K562 (cell line): ENCODE measurements around the gene KLKB1. TPM values are rescaled to one million over a fixed set of nuclear protein-coding genes. Genes with fewer than 3 reads are reported as not detected.
A peak's percentile ranks its signal among the peaks of the same experiment; 100 is the strongest.

ENCODE experiments used
- ATF7 ChIP-seq: fragments of 450-650 bp; IDR thresholded peaks from 2 replicates; pipeline ENCODE4 v1.7.1; 2014; ENCODE audit warnings: mild to moderate bottlenecking, moderate library complexity
- EZH2 ChIP-seq: IDR thresholded peaks from 2 replicates; pipeline ENCODE4 v1.6.1; 2012; ENCODE audit warnings: low read depth, mild to moderate bottlenecking, inconsistent platforms, low read length, borderline replicate concordance
- HCFC1 ChIP-seq: IDR thresholded peaks from 2 replicates; pipeline ENCODE4 v1.6.1; 2012; ENCODE audit warnings: low read depth, low read length, improper control_type of control experiment
- HNRNPH1 ChIP-seq: fragments of 200-400 bp; formaldehyde crosslinking; optimal IDR thresholded peaks from 2 replicates; pipeline ENCODE3; 2017; ENCODE audit warnings: low read depth, mild to moderate bottlenecking, low read length, moderate library complexity
- MIER1 ChIP-seq: fragments of 450-650 bp; IDR thresholded peaks from 2 replicates; pipeline ENCODE4 v1.6.1; 2016; ENCODE audit warnings: antibody characterized with exemption, mild to moderate bottlenecking, low read depth
- NBN ChIP-seq: fragments of 450-650 bp; IDR thresholded peaks from 2 replicates; pipeline ENCODE4 v1.6.1; 2016; ENCODE audit warnings: low read depth, mild to moderate bottlenecking
- NCOA2 ChIP-seq, 2 experiments: fragments of 450-650 bp; IDR thresholded peaks; 2 replicates each; pipeline ENCODE4 v1.6.1; 2018; ENCODE audit warnings: mild to moderate bottlenecking in 2 of 2, moderate library complexity in 1 of 2; ENCODE audit not compliant: partially characterized antibody in 2 of 2
- NFIX ChIP-seq: fragments of 250-450 bp; sonication (Bioruptor Pico); IDR thresholded peaks from 2 replicates; pipeline ENCODE4 v1.4.0; 2020; ENCODE audit warnings: low read depth, mild to moderate bottlenecking, moderate library complexity
- NR1H2 ChIP-seq: sonication (generic); formaldehyde crosslinking; IDR thresholded peaks from 2 replicates; pipeline ENCODE4 v1.4.0; 2020; ENCODE audit warnings: mild to moderate bottlenecking, missing genetic modification reagents
- RBBP5 ChIP-seq: fragments of 200-600 bp; sonication (generic); IDR thresholded peaks from 2 replicates; pipeline ENCODE4 v1.6.1; 2012; ENCODE audit warnings: borderline replicate concordance, mild to moderate bottlenecking, low read length, control low read depth, inconsistent platforms; ENCODE audit not compliant: insufficient read depth, poor library complexity, severe bottlenecking
- RBM14 ChIP-seq: fragments of 200-400 bp; formaldehyde crosslinking; IDR thresholded peaks from 2 replicates; pipeline ENCODE4 v1.6.1; 2018; ENCODE audit warnings: low read depth, mild to moderate bottlenecking, low read length, moderate library complexity, borderline replicate concordance; ENCODE audit not compliant: insufficient read depth
- RFX1 ChIP-seq: fragments of 450-650 bp; IDR thresholded peaks from 2 replicates; pipeline ENCODE4 v1.6.1; 2016; ENCODE audit warnings: mild to moderate bottlenecking, moderate library complexity
- SMAD3 ChIP-seq: fragments of 450-650 bp; formaldehyde crosslinking; conservative IDR thresholded peaks from 2 replicates; pipeline ENCODE4 v1.4.0; 2020; ENCODE audit warnings: mild to moderate bottlenecking
- SMARCE1 ChIP-seq: fragments of 450-650 bp; IDR thresholded peaks from 2 replicates; pipeline ENCODE4 v1.7.1; 2016; ENCODE audit warnings: mild to moderate bottlenecking
- TBL1XR1 ChIP-seq, 2 experiments: IDR thresholded peaks; 2 replicates each; pipeline ENCODE4 v1.6.1; 2012; ENCODE audit warnings: improper control_type of control experiment in 2 of 2, low read length in 2 of 2, mild to moderate bottlenecking in 1 of 2
- ZNF408 ChIP-seq: fragments of 250-450 bp; sonication (Bioruptor Pico); IDR thresholded peaks from 2 replicates; pipeline ENCODE4 v1.4.0; 2020; ENCODE audit warnings: low read depth, mild to moderate bottlenecking, moderate library complexity
- ZNF589 ChIP-seq: fragments of 200-800 bp; sonication (Bioruptor generic); IDR thresholded peaks from 2 replicates; pipeline ENCODE4 v1.6.1; 2016; ENCODE audit warnings: low read depth, missing genetic modification characterization, missing compliant biosample characterization
- polyA plus RNA-seq, 8 experiments: library from polyadenylated mRNA; depleted of rRNA in 4 of 8; stranded (reverse) in 5 of 8; unstranded in 3 of 8; fragments of >200 nt; fragmentation: Nextera tagmentation in 2 of 8; fragmentation: Illumina TruSeq in 1 of 8; extraction: Ambion mirVana in 2 of 8; extraction: Trizol in 1 of 8; gene quantifications; 2 replicates each; pipeline versions ENCODE4 v1.2.1 to v1.2.3, GENCODE V29; 2011 to 2014; ENCODE audit warnings: inconsistent platforms in 1 of 8, missing spikeins in 1 of 8
- total RNA-seq, 7 experiments: library from RNA; depleted of rRNA in 6 of 7; stranded (reverse); fragments of >200 nt in 6 of 7; fragmentation: Illumina TruSeq in 2 of 7; extraction: Trizol in 2 of 7; gene quantifications; 2 replicates each; pipeline versions ENCODE4 v1.2.1 to v1.2.3, GENCODE V29; 2011 to 2021; ENCODE audit warnings: low replicate concordance in 1 of 7
- TF ChIP-seq, protein P1 (sequence below): fragments of 250-450 bp; sonication (Bioruptor Pico); IDR thresholded peaks from 2 replicates; pipeline ENCODE4 v1.4.0; 2020; ENCODE audit warnings: mild to moderate bottlenecking, moderate library complexity, borderline replicate concordance
- TF ChIP-seq, protein P2 (sequence below): IDR thresholded peaks from 2 replicates; pipeline ENCODE4 v1.6.1; 2016; ENCODE audit warnings: missing genetic modification characterization, missing compliant biosample characterization
- TF ChIP-seq, protein P3 (sequence below), 2 experiments: IDR thresholded peaks; 2 replicates each; pipeline ENCODE4 v1.6.1; 2011; ENCODE audit warnings: borderline replicate concordance in 1 of 2, control low read depth in 1 of 2, low read depth in 1 of 2, low read length in 1 of 2, mild to moderate bottlenecking in 1 of 2, mixed read lengths in 1 of 2, moderate library complexity in 1 of 2; ENCODE audit not compliant: insufficient read depth in 1 of 2, insufficient read length in 1 of 2, poor library complexity in 1 of 2, severe bottlenecking in 1 of 2; ENCODE audit errors: extremely low read depth in 1 of 2
- TF ChIP-seq, protein P4 (sequence below): fragments of 450-650 bp; IDR thresholded peaks from 2 replicates; pipeline ENCODE4 v1.6.1; 2016; ENCODE audit warnings: low read depth, mild to moderate bottlenecking, moderate library complexity

Gene KLKB1
- total and polyA plus RNA-seq, 9 of the 15 experiments (the other 6 are each of a cell fraction or from before 2014, with no cell fraction given) = 0.27 TPM; not detected in 8

DNA sequence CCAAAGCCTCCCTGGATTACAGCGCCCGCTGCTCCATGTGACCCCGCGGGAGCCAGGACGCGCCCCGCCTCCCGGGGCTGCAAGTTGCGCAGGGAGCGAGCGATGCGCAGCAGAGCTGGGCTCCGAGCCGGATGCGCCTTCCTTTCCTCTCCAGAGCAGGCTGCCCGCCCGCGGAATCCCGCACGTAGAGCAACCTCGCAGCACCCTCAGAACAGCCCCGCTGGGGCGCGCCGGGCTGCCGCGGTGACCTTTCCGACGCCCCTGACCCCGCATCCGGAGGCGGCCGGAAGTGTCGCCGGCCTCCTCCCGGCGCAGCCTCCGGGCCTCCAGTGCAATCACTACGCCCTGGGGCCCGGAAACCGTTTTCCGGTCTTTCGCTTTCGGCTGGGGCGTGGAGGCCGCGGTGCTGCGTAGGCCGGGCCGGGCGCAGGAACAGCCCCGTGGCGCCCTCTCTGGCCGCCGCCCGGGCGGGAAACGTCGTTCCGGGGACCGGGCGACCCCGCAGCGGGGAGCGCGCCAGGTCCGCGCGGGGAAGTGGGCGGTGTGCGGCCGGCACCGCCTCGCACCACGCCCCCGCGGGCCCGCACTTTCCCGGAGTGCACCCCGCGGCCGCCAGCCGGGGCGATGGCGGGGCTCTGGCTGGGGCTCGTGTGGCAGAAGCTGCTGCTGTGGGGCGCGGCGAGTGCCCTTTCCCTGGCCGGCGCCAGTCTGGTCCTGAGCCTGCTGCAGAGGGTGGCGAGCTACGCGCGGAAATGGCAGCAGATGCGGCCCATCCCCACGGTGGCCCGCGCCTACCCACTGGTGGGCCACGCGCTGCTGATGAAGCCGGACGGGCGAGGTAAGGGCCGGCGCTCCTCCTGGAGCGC, 35.9 kb upstream of the KLKB1 start, which contains the start of gene CYP4V2 (continued):
- TF ChIP-seq TBL1XR1 (IDR thresholded peaks at IDR 0.05; ENCODE audit: low read length in 2 of 2) (no peak; a peak in 1 of 4 replicates), NBN (peak; percentile 51; the same call in 1 of the 2 replicates), NFIX (CRISPR knock-in tag) (no peak), HNRNPH1 (no peak), MIER1 (no peak), HCFC1 (peak; percentile 56; the same call in 1 of the 2 replicates), NR1H2 (peak; percentile 73; the same call in 1 of the 2 replicates), SMARCE1 (no peak; the same call in 1 of the 2 replicates), RFX1 (no peak), RBM14 (no peak), ATF7 (peak; percentile 77), EZH2 (no peak), NCOA2 (IDR thresholded peaks at IDR 0.05; ENCODE audit: partially characterized antibody in 2 of 2) (no peak), ZNF408 (CRISPR knock-in tag) (no peak), SMAD3 (no peak), RBBP5 (peak; percentile 97), ZNF589 (CRISPR knock-in tag) (no peak)
- TF ChIP-seq, protein P1, sequence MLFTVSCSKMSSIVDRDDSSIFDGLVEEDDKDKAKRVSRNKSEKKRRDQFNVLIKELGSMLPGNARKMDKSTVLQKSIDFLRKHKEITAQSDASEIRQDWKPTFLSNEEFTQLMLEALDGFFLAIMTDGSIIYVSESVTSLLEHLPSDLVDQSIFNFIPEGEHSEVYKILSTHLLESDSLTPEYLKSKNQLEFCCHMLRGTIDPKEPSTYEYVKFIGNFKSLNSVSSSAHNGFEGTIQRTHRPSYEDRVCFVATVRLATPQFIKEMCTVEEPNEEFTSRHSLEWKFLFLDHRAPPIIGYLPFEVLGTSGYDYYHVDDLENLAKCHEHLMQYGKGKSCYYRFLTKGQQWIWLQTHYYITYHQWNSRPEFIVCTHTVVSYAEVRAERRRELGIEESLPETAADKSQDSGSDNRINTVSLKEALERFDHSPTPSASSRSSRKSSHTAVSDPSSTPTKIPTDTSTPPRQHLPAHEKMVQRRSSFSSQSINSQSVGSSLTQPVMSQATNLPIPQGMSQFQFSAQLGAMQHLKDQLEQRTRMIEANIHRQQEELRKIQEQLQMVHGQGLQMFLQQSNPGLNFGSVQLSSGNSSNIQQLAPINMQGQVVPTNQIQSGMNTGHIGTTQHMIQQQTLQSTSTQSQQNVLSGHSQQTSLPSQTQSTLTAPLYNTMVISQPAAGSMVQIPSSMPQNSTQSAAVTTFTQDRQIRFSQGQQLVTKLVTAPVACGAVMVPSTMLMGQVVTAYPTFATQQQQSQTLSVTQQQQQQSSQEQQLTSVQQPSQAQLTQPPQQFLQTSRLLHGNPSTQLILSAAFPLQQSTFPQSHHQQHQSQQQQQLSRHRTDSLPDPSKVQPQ (CRISPR knock-in tag) = no peak
- TF ChIP-seq, protein P2, sequence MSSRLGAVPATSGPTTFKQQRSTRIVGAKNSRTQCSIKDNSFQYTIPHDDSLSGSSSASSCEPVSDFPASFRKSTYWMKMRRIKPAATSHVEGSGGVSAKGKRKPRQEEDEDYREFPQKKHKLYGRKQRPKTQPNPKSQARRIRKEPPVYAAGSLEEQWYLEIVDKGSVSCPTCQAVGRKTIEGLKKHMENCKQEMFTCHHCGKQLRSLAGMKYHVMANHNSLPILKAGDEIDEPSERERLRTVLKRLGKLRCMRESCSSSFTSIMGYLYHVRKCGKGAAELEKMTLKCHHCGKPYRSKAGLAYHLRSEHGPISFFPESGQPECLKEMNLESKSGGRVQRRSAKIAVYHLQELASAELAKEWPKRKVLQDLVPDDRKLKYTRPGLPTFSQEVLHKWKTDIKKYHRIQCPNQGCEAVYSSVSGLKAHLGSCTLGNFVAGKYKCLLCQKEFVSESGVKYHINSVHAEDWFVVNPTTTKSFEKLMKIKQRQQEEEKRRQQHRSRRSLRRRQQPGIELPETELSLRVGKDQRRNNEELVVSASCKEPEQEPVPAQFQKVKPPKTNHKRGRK (tag) = no peak
- TF ChIP-seq, protein P3, sequence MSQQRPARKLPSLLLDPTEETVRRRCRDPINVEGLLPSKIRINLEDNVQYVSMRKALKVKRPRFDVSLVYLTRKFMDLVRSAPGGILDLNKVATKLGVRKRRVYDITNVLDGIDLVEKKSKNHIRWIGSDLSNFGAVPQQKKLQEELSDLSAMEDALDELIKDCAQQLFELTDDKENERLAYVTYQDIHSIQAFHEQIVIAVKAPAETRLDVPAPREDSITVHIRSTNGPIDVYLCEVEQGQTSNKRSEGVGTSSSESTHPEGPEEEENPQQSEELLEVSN (IDR thresholded peaks at IDR 0.05; ENCODE audit: borderline replicate concordance in 1 of 2, extremely low read depth in 1 of 2, insufficient read depth in 1 of 2, insufficient read length in 1 of 2, low read depth in 1 of 2, low read length in 1 of 2, poor library complexity in 1 of 2, severe bottlenecking in 1 of 2) = peak; percentile 27 to 82
- TF ChIP-seq, protein P4, sequence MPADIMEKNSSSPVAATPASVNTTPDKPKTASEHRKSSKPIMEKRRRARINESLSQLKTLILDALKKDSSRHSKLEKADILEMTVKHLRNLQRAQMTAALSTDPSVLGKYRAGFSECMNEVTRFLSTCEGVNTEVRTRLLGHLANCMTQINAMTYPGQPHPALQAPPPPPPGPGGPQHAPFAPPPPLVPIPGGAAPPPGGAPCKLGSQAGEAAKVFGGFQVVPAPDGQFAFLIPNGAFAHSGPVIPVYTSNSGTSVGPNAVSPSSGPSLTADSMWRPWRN = no peak
